ENCODE measurements around the gene FBXW4.

The FBXW4 gene

DNA sequence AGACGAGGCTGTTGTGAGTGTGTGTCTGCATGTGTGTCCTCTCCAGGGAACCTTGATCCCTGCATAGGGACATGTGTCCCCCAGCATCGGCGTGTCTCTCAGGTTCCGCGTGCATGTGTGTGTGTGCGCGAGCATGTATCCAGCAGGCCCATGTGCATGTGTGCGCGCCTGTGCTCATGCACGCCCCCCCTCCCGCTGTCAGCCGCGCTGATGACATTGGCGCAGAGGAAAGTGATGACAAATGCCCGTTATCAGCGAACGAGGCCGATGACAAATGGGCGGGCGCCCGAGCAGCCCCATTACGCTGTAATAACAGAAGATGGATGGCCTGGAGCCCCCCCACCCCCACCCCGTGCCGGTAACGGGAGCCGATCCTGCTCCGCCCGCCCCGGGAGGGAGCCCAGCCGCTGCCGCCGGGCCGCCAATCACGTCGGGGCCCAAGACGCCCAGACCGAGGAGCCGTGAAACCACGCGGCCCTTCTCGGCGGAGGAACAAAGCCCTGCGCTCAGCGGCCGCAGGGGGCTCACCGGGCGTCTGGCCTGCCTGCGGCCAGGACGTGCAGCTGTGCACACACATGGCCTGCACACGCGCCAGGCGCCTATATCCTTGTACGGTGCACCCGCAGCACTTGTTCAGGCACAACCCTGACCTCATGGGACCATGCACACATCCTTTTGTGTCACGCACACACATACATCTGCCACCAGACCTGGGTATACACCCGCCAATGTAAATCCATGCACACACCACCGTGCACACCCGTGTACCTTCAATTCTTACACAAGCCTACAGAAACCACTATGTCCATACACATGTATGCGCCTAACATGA lies 128.4 kb downstream of the FBXW4 start:
- no peak for DNase-seq (ENCODE audit: low spot score)

DNA sequence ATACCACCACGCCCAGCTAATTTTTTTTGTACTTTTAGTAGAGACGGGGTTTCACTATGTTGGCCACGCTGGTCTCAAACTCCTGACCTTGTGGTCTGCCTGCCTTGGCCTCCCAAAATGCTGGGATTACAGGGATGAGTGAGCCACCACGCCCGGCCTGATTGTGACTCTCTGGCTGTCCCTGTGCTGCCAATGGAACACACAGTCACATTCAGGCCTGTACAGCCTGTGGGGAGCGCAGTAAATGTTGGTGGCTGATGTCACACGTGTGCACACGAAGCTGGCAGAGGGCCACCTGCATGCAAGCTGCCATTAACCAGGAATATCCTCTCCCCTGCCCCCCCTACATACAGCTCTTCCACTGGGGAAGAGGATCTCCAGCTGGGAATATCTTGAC lies 129.0 kb downstream of the FBXW4 start:
- DNase-seq (ENCODE audit: low spot score) = no peak

DNA sequence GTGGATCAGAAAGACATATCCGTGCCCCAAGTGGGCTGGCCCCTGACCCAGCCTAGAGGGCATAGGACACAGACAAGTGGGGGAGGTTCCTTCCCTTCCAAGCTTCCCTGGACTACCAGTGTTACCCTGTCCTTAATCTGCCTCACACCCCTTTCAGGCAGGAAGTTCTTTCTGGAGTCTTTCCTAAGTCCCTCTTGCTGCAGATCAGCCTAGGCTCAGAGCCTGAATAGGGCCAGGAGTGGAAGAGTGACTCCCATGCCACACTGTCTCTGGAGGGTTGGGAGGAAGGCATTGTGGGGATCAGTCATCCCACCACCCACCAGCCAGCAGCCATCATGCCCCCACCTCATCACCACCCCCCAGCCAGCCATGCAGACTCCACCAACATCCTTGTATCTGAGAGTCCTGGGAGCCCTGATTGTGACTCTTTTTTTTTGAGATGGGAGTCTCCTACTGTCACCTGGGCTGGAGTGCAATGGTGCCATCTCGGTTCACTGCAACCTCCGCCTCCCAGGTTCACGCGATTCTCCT lies 129.5 kb downstream of the FBXW4 start:
- DNase-seq (ENCODE audit: low spot score) = no peak

DNA sequence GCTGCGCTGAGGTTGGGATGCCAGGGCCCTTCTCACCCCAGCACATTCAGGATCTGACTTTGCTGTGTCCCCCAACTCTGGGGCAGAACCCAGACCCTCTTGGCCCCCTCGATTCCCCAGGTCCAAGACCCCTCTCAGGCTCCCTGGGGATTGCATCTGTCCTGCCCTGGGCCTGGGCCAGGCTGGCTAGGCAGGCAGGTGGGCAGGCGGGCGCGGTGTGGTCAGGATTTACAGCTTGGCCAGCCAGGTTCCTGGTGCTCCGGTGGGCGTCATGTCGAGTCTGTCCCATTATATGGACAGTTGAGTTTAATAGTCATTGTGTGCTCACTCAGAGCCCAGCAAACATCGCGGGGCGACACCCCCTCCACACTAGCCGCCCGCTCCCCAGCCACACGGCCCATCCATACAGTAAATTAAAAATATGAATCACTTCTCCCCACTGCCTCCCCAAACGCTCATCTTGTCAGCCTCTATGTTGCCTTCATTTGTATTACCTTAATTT lies 130.4 kb downstream of the FBXW4 start:
- no peak for DNase-seq (ENCODE audit: low spot score)

DNA sequence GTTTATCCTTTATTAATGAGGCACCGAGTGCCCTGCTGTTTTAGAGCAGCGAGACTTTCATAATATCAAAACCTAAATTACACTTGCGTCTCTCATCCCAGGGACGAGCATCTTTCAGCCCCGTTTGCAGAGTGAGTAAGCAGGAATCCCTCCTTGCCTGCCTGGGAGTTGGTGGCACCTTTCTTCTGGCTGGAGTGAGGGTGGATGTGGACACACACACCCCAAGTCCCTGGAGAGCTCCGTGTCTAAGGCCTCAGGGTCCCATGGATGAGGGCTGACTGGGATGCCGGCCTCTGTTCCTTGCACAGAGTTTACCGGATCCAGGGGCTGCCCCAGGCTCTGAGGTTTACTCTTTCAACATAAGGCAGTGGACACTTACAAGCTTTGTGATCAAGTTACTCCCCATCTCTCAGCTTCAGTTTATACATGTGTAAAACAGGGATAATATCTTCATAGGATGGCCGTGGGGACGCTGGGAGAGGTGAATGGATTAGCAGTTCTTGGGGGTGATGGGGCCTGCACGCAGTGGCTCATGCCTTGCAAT lies 131.4 kb downstream of the FBXW4 start:
- DNase-seq (ENCODE audit: low spot score) = no peak

DNA sequence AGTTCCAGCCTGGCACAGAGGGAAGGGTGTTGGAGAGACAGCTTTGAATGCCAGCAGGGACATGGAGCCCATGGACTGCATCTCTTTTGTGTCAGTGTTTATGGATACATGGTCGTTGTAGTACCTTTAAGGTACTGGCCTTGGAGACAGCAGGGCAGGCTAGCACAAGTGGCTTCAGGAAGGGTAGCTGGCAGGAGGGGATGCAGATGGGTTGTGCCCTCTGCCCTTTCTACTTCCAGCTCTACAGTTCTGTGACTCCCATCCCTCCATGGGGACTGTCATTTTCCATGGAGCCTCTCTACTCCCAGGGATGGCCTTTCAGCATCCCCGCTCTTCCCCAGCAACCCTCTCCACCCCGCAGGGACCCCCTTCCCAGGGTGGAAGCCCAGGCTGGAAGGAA lies 132.0 kb downstream of the FBXW4 start:
- DNase-seq (ENCODE audit: low spot score) = no peak

DNA sequence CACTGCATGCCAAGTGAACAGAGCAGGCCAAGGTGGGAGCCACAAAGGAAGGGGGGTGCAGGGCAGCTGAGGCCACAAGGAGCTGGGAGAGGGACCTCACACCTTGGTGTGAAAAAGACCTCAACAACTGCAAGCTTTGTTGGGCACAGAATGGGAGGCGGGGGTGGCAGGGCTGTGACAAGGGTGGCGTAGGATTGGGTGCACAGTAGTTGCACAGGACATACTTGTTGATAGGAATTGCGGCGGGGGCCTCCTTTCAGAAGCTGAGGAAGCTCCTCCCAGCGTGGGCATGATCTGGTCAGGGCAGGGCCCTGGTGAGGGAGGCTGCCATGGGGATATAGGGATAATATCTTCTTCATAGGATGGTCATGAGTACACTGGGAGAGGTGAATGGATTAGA lies 132.7 kb downstream of the FBXW4 start:
- no peak for DNase-seq (ENCODE audit: low spot score)

DNA sequence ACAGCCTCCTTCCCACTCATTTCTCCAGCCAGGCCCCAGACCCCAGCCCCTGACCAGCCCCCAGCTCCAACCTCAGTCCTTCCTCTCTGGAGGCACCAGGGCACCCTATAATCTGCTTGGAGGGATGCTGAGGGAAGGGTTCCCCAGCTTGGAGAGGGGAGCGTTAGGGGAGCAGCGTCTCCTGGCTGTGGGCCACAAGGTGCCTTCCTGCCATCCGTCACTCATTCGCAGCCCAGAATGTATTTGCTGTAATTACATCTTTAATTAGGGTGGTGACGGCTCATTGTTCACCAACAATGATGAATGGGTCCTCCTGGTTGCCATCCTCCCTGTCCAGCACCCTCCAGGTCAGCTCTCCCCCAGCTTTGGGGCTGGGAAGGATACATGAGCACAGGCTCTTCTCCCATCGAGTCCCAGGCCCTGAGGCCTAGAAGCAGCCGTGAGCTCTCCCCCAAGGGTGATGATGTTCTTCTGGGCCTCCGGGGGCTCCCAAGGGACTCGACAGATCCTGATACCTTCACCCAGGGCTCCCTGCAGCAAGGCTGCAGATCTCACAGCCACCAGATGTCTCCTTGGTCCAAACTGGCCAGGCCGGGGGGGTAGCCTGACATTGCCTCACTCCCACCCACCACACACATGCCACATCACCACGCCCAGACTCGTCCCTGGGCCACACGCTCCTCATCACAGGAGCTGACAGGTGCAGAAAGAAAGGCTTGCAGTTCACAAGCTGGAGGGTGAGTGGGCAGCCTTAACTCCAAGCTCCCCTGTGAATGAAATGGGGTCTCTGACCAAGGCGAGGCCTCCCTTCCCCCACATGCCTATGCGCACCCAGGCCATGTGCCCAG lies 133.7 kb downstream of the FBXW4 start:
- DNase-seq (ENCODE audit: low spot score) = no peak

Data from kidney tubule cell (primary cell).